Ovary (tissue), 9 donors: ENCODE data around the gene TNFRSF4. TPM values are rescaled to one million over a fixed set of nuclear protein-coding genes. Genes with fewer than 3 reads are reported as not detected.

Experiments used
- DNase-seq, 5 donors: peaks; one replicate each; pipeline ENCODE4 v3.0.0-alpha.2; 2019 to 2020
- H3K27ac ChIP-seq, 2 donors: fragments of 200-600 bp; one replicate each; pipeline versions ENCODE4 v1.5.1 to v1.8.0; 2019 to 2022
- H3K27me3 ChIP-seq: fragments of 200-600 bp; one replicate; pipeline ENCODE4 v1.8.0; 2022
- H3K36me3 ChIP-seq: fragments of 200-600 bp; sonication (generic); one replicate; pipeline ENCODE4 v1.5.1; 2019
- H3K4me1 ChIP-seq: one replicate; pipeline ENCODE4 v1.8.1; 2013; ENCODE audit warnings: mild to moderate bottlenecking, moderate library complexity; ENCODE audit not compliant: insufficient read depth
- H3K4me3 ChIP-seq: fragments of 200-600 bp; sonication (generic); one replicate; pipeline ENCODE4 v1.5.1; 2017
- H3K9me3 ChIP-seq, 2 donors: fragments of 200-600 bp in 1 of 2; sonication (generic) in 1 of 2; one replicate each; pipeline versions ENCODE4 v1.5.1 to v1.8.1; 2013 to 2019; ENCODE audit warnings: mild to moderate bottlenecking in 1 of 2, moderate library complexity in 1 of 2
- CTCF ChIP-seq, 3 donors: fragments of 450-650 bp in 2 of 3; fragments of 200-600 bp in 1 of 3; IDR thresholded peaks; one replicate each; pipeline versions ENCODE4 v1.5.1 to v1.8.0; 2016 to 2022; ENCODE audit warnings: antibody characterized with exemption in 3 of 3, mild to moderate bottlenecking in 1 of 3
- EP300 ChIP-seq: sonication (generic); formaldehyde crosslinking; IDR thresholded peaks from one replicate; pipeline ENCODE4 v1.6.1; 2017; ENCODE audit warnings: antibody characterized with exemption
- POLR2A ChIP-seq: fragments of 450-650 bp; IDR thresholded peaks from one replicate; pipeline ENCODE4 v1.6.1; 2017; ENCODE audit warnings: antibody characterized with exemption, mild to moderate bottlenecking, moderate library complexity
- WGBS, 3 donors: extraction: QIAGEN DNeasy Blood & Tissue Kit in 1 of 3; methylation state at CpG; one replicate each; pipeline versions ENCODE4 v1.1.5 to v1.1.7; 2013 to 2017; 5-methylcytosine and 5-hydroxymethylcytosine counted together
- intact Hi-C, 4 donors: fragments of 100-400 bp; cut with DNase I; formaldehyde crosslinking; loops; one replicate each; pipeline versions ENCODE4 v1.11.0 to v1.15.1; 2022 to 2023
- polyA plus RNA-seq, 2 donors: library from polyadenylated mRNA; stranded (reverse); fragments of 200-250 nt in 1 of 2; fragments of 350-450 nt in 1 of 2; fragmentation: Illumina TruSeq in 1 of 2; extraction: RNeasy Lipid Tissue Mini Kit (QIAGEN cat#74804) in 1 of 2; gene quantifications; one replicate each; pipeline ENCODE4 v1.2.3, GENCODE V29; 2013 to 2014
- total RNA-seq, 7 donors: library from RNA; depleted of rRNA in 2 of 7; stranded (reverse); fragments of >200 nt in 2 of 7; fragmentation: NEBNext Ultra II Directional in 3 of 7; extraction: Animal tissue kit (Norgen Biotek cat#: 25700) in 3 of 7; gene quantifications; one replicate each; pipeline versions ENCODE4 v1.1.0 to v1.2.4, GENCODE V29; 2016 to 2023
- donor health status: DM: no; HTN: no; CAD: no; lungs with moderate emphysema.
- donor health status: DM: no; HTN: no; CAD: no.
- donor health status: Bipolar disorder and iron deficiency.
- donor health status: DM: yes; HTN: yes; CAD: no.
- donor health status: DM: no; HTN: no; CAD: no.
- donor health status: DM: yes; HTN: yes; CAD: no.

The TNFRSF4 gene
- total and polyA plus RNA-seq, 9 donors = 0.37 to 2.5 (median 0.89) TPM; not detected in 1

GRCh38 chr1:1259951-1260600 is 46.1 kb upstream of the TNFRSF4 start:
- Histone ChIP-seq H3K4me1 (no peaks in the 10 kb centered on the region), H3K9me3 (no peaks in the 10 kb centered on the region), H3K27ac (no peak overlapping the region), H3K4me3 (no peak overlapping the region), H3K36me3 (peaks cover 4% of the 10 kb centered on the region), H3K27me3 (no peaks in the 10 kb centered on the region)
- intact Hi-C loops = no loop called here
- peak in 1 of 5 donors; percentile 32 for DNase-seq
- 80 to 89% (median 85%) methylated on average over 26 of the region's 26 CpGs for WGBS, 3 donors
- TF ChIP-seq POLR2A (no peak), CTCF (IDR thresholded peaks at IDR 0.05) (no peak), EP300 (no peak)

- H3K4me1 ChIP-seq = no peaks in the 10 kb centered on the region
- H3K36me3 ChIP-seq = peaks cover 4% of the 10 kb centered on the region
- no peaks in the 10 kb centered on the region for H3K9me3 ChIP-seq
- TF ChIP-seq EP300 = no peak
- TF ChIP-seq POLR2A = no peak
- no peak for TF ChIP-seq CTCF (IDR thresholded peaks at IDR 0.05)
- intact Hi-C loops = no loop called here
- no peak overlapping the region for H3K27ac ChIP-seq
- 92 to 93% (median 92%) methylated on average over 18 of the region's 18 CpGs for WGBS, 3 donors
- H3K4me3 ChIP-seq = no peak overlapping the region
- no peaks in the 10 kb centered on the region for H3K27me3 ChIP-seq
- DNase-seq = no peak
Measured at GRCh38 chr1:1259540-1259939, 45.6 kb upstream of the TNFRSF4 start.

GRCh38 chr1:1259119-1259488 is 45.2 kb upstream of the TNFRSF4 start:
- DNase-seq = no peak
- Histone ChIP-seq H3K27me3 (no peaks in the 10 kb centered on the region), H3K4me3 (no peak overlapping the region), H3K36me3 (peaks cover 4% of the 10 kb centered on the region), H3K27ac (no peak overlapping the region), H3K9me3 (no peaks in the 10 kb centered on the region), H3K4me1 (no peaks in the 10 kb centered on the region)
- 91 to 95% (median 92%) methylated on average over 22 of the region's 22 CpGs for WGBS, 3 donors
- no peak for TF ChIP-seq CTCF (IDR thresholded peaks at IDR 0.05)
- no peak for TF ChIP-seq EP300
- no peak for TF ChIP-seq POLR2A
- intact Hi-C loops = no loop called here

GRCh38 chr1:1256956-1257871 is 43.3 kb upstream of the TNFRSF4 start:
- Histone ChIP-seq H3K27ac (no peak overlapping the region), H3K27me3 (no peaks in the 10 kb centered on the region), H3K36me3 (no peaks in the 10 kb centered on the region), H3K4me3 (no peak overlapping the region), H3K4me1 (no peaks in the 10 kb centered on the region), H3K9me3 (no peaks in the 10 kb centered on the region)
- no peak for DNase-seq
- intact Hi-C loops = no loop called here
- TF ChIP-seq EP300 = no peak
- no peak for TF ChIP-seq POLR2A
- TF ChIP-seq CTCF (IDR thresholded peaks at IDR 0.05) = no peak
- WGBS, 3 donors = 84 to 88% (median 85%) methylated on average over 31 of the region's 31 CpGs
